ENCODE results near the gene ZGPAT. TPM values are rescaled to one million over a fixed set of nuclear protein-coding genes. Genes with fewer than 3 reads are reported as not detected.

Gene ZGPAT
- total and polyA plus RNA-seq, 2 of the 13 experiments (the other 11 are each of a cell fraction or from before 2014, with no cell fraction given), result 23.0 to 41.9 TPM

- TF ChIP-seq PRDM15 (CRISPR knock-in tag; IDR thresholded peaks at IDR 0.05) (peak; percentile 51; the same call in 1 of the 2 replicates), ZNF136 (CRISPR knock-in tag; IDR thresholded peaks at IDR 0.05; ENCODE audit: low read depth) (peak; percentile 45; the same call in 1 of the 2 replicates), NFAT5 (CRISPR knock-in tag; IDR thresholded peaks at IDR 0.05) (peak; percentile 47), EP300 (IDR thresholded peaks at IDR 0.05; ENCODE audit: low read depth in 2 of 2, low read length in 2 of 2) (peak in 1 of 2 experiments; percentile 69; a peak in 3 of 4 replicates), EP300 (CRISPR knock-in tag; IDR thresholded peaks at IDR 0.05; ENCODE audit: borderline replicate concordance) (peak; percentile 63; the same call in 1 of the 2 replicates), TFDP2 (CRISPR knock-in tag; IDR thresholded peaks at IDR 0.05) (peak; percentile 46), HNF1A (IDR thresholded peaks at IDR 0.05; ENCODE audit: low read depth) (peak; percentile 65; the same call in 1 of the 2 replicates), HNF1A (CRISPR knock-in tag; IDR thresholded peaks at IDR 0.05; ENCODE audit: borderline replicate concordance) (peak; percentile 90), IKZF5 (CRISPR knock-in tag; IDR thresholded peaks at IDR 0.05) (no peak), ZKSCAN5 (CRISPR knock-in tag; IDR thresholded peaks at IDR 0.05) (peak; percentile 35; the same call in 1 of the 2 replicates), ZFP37 (CRISPR knock-in tag; IDR thresholded peaks at IDR 0.05; ENCODE audit: borderline replicate concordance) (peak; percentile 30; the same call in 1 of the 2 replicates)
Measured at GRCh38 chr20:63737945-63738686, 30.3 kb downstream of the ZGPAT start (continued).
